Inflammatory macrophage treated with lipopolysaccharide for 4 hours (primary cell): ENCODE data around the gene PRPSAP1.
"Not testable (repeated sequence)": the region's sequence is repeated elsewhere in the genome, so short reads cannot be mapped to it uniquely, and the experiment has no call there.

Experiments
- DNase-seq: peaks from one replicate; pipeline ENCODE4 v3.0.0-alpha.2; 2020

The PRPSAP1 gene

GRCh38 chr17:76276069-76276431 lies 77.7 kb downstream of the PRPSAP1 start:
- DNase-seq: no peak

- DNase-seq: no peak
Observed at GRCh38 chr17:76275382-76276068, 78.2 kb downstream of the PRPSAP1 start.

GRCh38 chr17:76274112-76274956 lies 79.4 kb downstream of the PRPSAP1 start:
- DNase-seq: no peak

- DNase-seq: no peak
Observed at GRCh38 chr17:76273445-76274111, 80.1 kb downstream of the PRPSAP1 start.

GRCh38 chr17:76272541-76273444 lies 80.9 kb downstream of the PRPSAP1 start:
- DNase-seq: peak; percentile 82

GRCh38 chr17:76271669-76272540 lies 81.8 kb downstream of the PRPSAP1 start:
- peak; percentile 83 for DNase-seq

GRCh38 chr17:76270770-76271668 lies 82.7 kb downstream of the PRPSAP1 start:
- DNase-seq: no peak

GRCh38 chr17:76270127-76270592 lies 83.6 kb downstream of the PRPSAP1 start:
- DNase-seq: no peak

- DNase-seq: no peak
Observed at GRCh38 chr17:76268991-76269981, 84.4 kb downstream of the PRPSAP1 start.

GRCh38 chr17:76268015-76268749 lies 85.5 kb downstream of the PRPSAP1 start:
- DNase-seq: peak; percentile 94

- DNase-seq: not testable (repeated sequence)
Observed at GRCh38 chr17:76267581-76268001, 86.1 kb downstream of the PRPSAP1 start.

GRCh38 chr17:76267051-76267576 lies 86.6 kb downstream of the PRPSAP1 start:
- peak; percentile 34 for DNase-seq

- DNase-seq: peak; percentile 29
Observed at GRCh38 chr17:76266244-76266938, 87.3 kb downstream of the PRPSAP1 start.

GRCh38 chr17:76265624-76266243 lies 88.0 kb downstream of the PRPSAP1 start:
- DNase-seq: peak; percentile 44

GRCh38 chr17:76264755-76265623 lies 88.7 kb downstream of the PRPSAP1 start, which contains the start of gene UBALD2:
Gene UBALD2, plus strand, starts transcription at chr17:76265348. Its CDS starts 158 bp downstream, at chr17:76265506.
- DNase-seq: peak; percentile 100

- DNase-seq: no peak
Observed at GRCh38 chr17:76264425-76264754, 89.3 kb downstream of the PRPSAP1 start.
